Stimulated activated CD4-positive, alpha-beta T cell treated with anti-CD3 and anti-CD28 coated beads, Interleukin-1b, Interleukin-23, amount 100 ng/mL, for 24 hours (primary cell): ENCODE measurements around the gene GPR157.

Source experiments
- DNase-seq, 4 experiments: peaks; one replicate each; pipeline ENCODE4 v3.0.0-alpha.2; 2020; ENCODE audit warnings: low read depth in 4 of 4, low spot score in 1 of 4

The GPR157 gene

DNA sequence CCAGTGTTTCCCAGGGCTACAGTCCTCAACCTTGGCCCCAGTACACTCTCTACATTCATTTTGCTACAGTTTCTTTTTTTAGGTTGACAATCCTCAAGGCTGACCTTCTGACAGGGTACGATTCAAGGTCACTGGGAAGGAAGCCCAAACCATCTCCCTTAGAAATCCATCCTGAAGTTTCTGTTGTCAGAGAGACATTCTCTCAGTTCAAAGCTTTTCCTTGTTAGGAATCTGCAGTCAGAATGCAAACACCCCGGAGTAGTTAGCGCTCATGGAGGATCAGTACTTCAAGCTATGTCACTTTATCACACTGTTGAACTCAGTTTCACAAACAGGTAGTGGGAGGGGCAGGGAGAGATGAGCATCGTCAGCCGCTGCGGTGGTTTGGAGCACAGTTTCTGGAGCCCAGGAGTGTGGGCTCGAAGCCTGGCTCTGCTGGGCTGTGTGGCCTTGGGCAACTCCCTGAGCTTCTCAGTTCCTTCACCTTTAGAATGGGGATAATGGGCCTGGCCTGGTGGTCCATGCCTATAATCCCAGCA, 63.6 kb downstream of the GPR157 start:
- DNase-seq, result no peak

DNA sequence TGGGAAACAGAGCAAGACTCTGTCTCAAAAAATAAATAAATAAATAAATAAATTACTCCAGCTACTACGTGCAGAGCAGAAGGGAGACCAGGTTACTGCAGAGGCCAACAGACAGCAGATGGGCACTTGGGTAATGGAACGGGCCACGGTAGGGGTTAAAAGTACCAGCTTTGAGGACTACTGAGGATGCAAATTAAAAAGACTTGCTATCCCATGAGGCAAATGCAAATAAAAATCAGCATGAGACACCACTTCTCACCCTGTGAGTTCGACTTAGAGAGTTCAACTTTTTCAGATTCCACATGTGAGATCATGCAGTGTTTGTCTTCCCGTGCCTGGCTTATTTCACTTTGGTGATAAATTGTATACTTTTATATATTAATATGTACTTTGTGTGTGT, 66.1 kb downstream of the GPR157 start:
- no peak for DNase-seq

DNA sequence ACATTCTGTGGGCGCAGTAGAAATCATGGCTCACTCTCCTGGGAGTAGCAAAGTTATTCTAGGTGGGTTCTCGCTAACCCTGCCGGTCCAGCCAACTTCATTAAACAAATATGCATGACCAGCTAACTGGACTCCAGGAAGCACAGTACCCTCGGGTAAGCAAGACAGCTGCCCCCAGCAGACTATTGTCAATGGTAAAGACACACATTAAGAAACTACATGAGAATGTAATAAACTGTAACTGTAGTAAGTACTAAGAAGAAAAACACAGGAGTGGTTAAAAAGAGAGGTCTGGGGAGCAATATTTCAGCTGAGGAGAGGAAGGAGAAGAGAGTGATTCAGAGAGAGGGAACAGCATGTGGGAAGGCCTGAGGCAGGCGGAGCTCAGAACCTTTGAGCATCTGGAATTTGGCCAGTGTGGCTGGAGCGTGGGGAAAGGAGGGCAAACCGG, 66.9 kb downstream of the GPR157 start:
- DNase-seq, result no peak

DNA sequence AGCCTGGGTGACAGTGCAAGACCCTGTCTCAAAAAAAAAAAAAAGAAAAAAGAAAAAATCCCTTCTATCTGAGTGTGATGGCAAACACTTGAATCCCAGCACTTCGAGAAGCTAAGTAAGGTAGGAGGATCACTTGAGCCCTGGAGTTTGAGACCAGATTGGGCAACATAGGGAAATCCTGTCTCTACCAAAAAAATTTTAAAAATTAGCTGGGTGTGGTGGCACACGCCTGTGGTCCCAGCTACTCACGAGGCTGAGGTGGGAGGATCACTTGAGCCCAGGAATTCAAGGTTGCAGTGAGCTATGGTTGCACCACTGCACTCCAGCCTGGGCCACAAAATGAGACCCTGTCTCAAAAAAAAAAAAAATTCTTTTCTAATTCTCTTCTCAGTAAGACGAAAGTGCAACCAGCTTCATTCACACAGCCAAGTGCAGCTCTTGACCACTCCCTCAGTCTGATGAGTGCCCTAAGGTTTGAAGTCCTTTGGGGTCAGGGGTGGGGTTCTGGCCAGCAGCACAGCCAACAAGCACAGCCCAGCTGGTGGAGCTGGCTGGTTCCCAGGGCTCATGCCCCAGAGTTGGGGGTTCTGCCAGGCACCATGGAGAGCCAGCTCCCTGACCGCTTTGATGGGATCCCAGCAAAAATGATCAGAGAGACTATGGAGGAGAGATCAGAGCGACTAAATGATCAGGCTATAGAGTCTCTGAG, 67.5 kb downstream of the GPR157 start:
- no peak for DNase-seq

DNA sequence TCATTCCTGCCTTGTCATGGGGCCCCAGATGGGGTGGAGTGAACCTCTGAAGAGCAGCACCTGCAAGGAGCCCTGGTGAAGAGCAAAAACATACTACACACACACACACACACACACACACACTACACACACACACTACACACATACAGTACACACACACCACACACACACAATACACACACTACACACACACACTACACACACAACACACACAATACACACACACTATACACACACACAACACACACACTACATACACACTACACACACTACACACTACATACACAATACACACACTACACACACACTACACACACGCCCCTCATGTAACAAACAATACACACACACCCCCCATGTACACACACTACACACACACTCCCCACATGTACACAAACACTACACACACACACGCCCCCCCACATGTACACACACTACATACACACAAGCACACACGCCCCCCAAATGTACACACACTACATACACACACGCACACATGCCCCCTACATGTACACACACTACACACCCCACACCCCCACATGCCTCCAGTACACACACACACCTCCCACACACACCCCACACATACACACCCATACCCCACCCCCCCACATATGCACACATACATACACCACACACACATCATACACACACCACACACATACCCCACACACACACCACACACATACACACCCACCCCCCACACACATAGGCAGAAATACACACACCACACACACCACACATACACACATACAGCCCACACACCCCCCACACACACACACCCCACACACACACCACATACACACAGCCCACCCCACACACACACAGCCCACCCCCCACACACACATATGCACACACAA, 68.8 kb downstream of the GPR157 start:
- DNase-seq, result no peak

DNA sequence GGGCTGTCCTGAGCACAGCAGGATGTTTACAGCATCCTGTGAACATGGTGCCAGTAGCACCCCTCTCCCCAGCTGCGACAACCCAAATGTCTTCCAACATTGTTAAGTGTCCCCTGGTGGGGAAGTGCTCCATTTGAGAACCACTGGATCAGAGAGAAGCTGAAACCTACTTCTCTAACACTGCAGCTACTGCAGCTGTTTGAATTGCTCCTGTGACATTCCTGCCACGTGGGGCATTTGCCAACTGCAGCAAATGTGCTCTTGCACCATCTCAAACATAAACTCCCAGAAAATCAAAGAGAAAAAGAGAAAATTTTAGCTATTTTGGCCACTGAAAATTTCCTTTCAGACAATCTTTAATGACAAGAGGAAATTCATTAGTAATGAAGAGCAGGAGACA, 70.4 kb downstream of the GPR157 start:
- DNase-seq, result no peak

DNA sequence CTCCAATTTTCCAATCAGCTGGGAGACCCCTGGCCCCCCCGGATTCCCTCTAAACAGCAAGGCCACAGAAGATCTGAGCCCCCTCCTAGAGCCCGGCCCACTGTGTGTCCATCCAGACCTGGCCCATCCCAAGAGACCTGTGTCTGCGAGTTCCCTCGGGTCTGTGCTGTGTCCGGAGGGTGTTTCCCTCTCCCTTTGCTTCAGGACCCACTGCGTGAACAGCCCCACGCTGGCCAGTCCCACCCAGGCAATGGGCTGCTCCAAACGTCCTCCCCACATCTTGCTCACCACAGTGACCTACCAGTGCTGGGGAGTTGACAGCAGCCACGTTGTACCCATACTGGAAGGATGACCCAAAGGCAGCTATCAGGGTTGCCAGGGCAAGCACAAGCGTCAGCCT, 71.1 kb downstream of the GPR157 start:
- DNase-seq, result no peak

DNA sequence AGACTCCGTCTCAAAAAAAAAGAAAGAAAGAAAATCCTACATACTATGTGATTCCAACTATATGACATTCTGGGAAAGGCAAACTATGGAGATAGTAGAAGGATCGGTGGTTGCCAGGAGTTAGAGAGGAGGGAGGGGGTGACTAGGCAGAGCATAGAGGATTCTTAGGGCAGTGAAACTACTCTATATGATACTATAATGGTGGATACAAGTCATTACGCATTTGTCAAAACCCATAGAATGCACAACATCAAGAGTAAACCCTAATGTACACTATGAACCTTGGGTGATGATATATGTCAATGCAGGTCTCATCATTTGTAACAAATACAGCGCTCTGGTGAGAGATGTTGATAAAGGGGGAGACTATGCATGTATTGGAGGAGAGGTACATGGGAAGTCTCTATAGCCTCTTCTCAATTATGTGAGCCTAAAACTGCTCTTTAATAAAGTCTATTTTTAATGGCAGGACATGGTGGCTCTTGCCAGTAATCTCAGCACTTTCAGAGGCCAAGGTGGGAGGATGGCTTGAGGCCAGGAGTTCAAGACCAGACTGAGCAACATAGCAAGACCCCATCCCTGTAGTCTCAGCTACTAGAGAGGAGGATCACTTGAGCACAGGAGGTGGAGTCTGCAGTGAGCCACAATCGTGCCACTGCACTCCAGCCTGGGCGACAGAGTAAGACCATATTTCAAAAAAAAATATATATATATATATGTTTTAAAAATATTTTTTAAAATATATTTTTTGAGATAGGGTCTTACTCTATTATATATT, 76.4 kb downstream of the GPR157 start:
- DNase-seq, result no peak

DNA sequence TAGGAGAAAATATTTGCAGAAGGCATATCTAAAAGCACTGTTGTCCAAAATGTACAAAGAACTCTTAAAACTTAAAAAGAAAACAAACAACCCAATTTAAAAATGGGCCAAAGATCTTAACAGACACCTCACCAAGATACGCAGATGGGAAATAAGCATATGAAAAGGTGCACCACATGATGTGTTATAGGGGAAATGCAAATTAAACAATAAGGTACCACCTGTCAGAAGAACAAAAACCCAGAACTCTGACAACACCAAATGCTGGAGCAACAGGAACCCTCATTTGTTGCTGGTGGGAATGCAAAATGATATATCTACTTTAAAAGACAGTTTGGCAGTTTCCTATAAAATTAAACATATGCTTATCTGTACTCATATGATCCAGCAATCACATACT, 77.5 kb downstream of the GPR157 start:
- DNase-seq, result no peak

DNA sequence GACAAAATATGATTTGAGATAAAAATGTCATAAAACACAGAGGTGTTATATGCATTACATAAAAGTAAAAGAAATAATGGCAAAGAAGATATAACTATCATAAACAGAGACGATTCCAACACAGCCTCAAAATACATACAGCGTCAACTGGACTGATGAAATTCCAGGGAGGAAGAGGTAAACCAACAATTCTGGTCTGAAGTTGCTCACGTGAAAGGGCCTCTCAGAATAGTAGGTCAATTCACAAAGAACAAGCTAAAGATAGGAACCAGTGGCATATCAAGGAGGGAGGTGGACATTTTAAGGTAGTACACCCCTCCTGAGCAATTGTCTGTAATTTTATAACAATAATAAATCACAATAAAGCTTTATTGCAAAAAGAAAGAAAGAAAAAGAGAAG, 78.1 kb downstream of the GPR157 start:
- DNase-seq, result no peak
